PC-9 (cell line): ENCODE measurements around the gene KIF16B. TPM values are rescaled to one million over a fixed set of nuclear protein-coding genes. Genes with fewer than 3 reads are reported as not detected.

Source experiments
- BruUV-seq: library from RNA; stranded (reverse); fragments of 400-500 nt; replicated peaks from 2 replicates; lab custom pipeline; 2021; lab: Mats Ljungman, UMichigan
- CTCF ChIA-PET: fragments of 300-600 bp; sonication (Branson Sonifier 250); formaldehyde crosslinking; loops from one replicate; lab custom pipeline; 2022; ENCODE audit warnings: antibody characterized with exemption; lab: Charles Lee
- POLR2A ChIA-PET: fragments of 300-600 bp; sonication (Branson Sonifier 250); formaldehyde crosslinking; loops from one replicate; lab custom pipeline; 2022; ENCODE audit warnings: antibody characterized with exemption; ENCODE audit not compliant: unreplicated experiment; lab: Charles Lee
- DNase-seq, 2 experiments: peaks; one replicate each; pipeline versions ENCODE4 v3.0.0 to v3.0.0-alpha.2; 2015 to 2022; ENCODE audit warnings: mixed read lengths in 1 of 2
- H2AFZ ChIP-seq: fragments of 200-600 bp; sonication (generic); 2 replicates; pipeline ENCODE4 v1.8.1; 2017; ENCODE audit warnings: antibody characterized with exemption
- H3F3A ChIP-seq: fragments of 200-600 bp; sonication (generic); 2 replicates; pipeline ENCODE4 v1.8.1; 2017; ENCODE audit warnings: antibody characterized with exemption, mild to moderate bottlenecking, low read depth; ENCODE audit not compliant: insufficient read depth
- H3K27ac ChIP-seq: fragments of 200-600 bp; sonication (generic); 2 replicates; pipeline ENCODE4 v1.6.1; 2016; ENCODE audit warnings: mixed run types
- H3K27me3 ChIP-seq: fragments of 200-600 bp; sonication (generic); 2 replicates; pipeline ENCODE4 v1.6.1; 2016; ENCODE audit warnings: low read depth, mixed run types; ENCODE audit not compliant: insufficient read depth
- H3K36me3 ChIP-seq: fragments of 200-600 bp; sonication (generic); 2 replicates; pipeline ENCODE4 v1.6.1; 2016; ENCODE audit warnings: low read depth, mixed run types
- H3K4me1 ChIP-seq: fragments of 200-600 bp; sonication (generic); replicated peaks from 2 replicates; pipeline ENCODE4 v1.6.1; 2016; ENCODE audit warnings: mixed run types; ENCODE audit not compliant: insufficient read depth
- H3K4me2 ChIP-seq: fragments of 200-600 bp; sonication (generic); 2 replicates; pipeline ENCODE4 v1.6.1; 2017; ENCODE audit warnings: mixed run types
- H3K4me3 ChIP-seq: fragments of 200-600 bp; sonication (generic); 2 replicates; pipeline ENCODE4 v1.6.1; 2016; ENCODE audit warnings: mixed run types
- H3K79me2 ChIP-seq: fragments of 200-600 bp; sonication (generic); 2 replicates; pipeline ENCODE4 v1.6.1; 2017; ENCODE audit warnings: low read depth, mixed run types
- H3K9me2 ChIP-seq: fragments of 200-600 bp; sonication (generic); 2 replicates; pipeline ENCODE4 v1.8.1; 2017; ENCODE audit warnings: mild to moderate bottlenecking; ENCODE audit not compliant: insufficient read depth
- H3K9me3 ChIP-seq: fragments of 200-600 bp; sonication (generic); 2 replicates; pipeline ENCODE4 v1.8.1; 2016; ENCODE audit warnings: low read depth; ENCODE audit not compliant: insufficient read depth
- H4K20me1 ChIP-seq: fragments of 200-600 bp; sonication (generic); 2 replicates; pipeline ENCODE4 v1.8.1; 2017; ENCODE audit not compliant: insufficient read depth
- EZH2 ChIP-seq: fragments of 200-600 bp; sonication (generic); IDR thresholded peaks from 2 replicates; pipeline ENCODE4 v1.8.0; 2017; ENCODE audit warnings: antibody characterized with exemption, low read depth
- intact Hi-C: fragments of 100-400 bp; cut with micrococcal nuclease; formaldehyde crosslinking; loops from one replicate; pipeline ENCODE4 v1.10.0; 2022; ENCODE audit not compliant: unreplicated experiment
- total RNA-seq: library from RNA; stranded (reverse); gene quantifications from 2 replicates; pipeline ENCODE4 v1.2.3, GENCODE V29; 2021
- TF ChIP-seq, protein P1 (sequence below): fragments of 200-600 bp; sonication (generic); conservative IDR thresholded peaks from 2 replicates; pipeline ENCODE4 v1.6.1; 2017; ENCODE audit warnings: mixed run types, antibody characterized with exemption, mild to moderate bottlenecking, moderate library complexity

KIF16B gene
- total RNA-seq, 1 experiment from 2014 or later = 17.6 TPM

DNA sequence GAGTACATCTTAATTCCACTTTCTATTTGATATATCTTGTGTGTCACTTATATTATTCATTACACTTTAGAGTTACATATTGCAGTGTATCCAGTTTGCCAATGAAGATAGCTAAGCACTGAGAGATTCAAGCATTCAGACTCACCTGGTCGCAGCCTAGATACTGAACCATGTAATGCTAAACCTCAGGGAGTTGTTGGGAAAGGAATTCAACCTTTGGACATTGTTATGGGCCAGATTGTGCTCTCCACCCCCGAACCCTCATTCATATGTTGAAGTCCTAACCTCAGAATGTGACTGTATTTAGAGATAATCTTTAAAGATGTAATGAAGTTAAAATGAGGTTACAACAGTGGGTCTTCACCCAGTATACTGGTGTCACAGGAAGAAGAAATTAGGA lies 13.8 kb upstream of the KIF16B start:
- no peaks in the 10 kb centered on the region for H3K79me2 ChIP-seq
- no TSS peak for BruUV-seq
- no peak overlapping the region for H3K4me2 ChIP-seq
- H3K9me2 ChIP-seq = no peaks in the 10 kb centered on the region; the same call in 1 of the 2 replicates
- no peaks in the 10 kb centered on the region for H3K36me3 ChIP-seq
- H4K20me1 ChIP-seq = no peaks in the 10 kb centered on the region
- no peak overlapping the region for H2AFZ ChIP-seq
- no peaks in the 10 kb centered on the region for H3K9me3 ChIP-seq
- no peaks in the 10 kb centered on the region for H3F3A ChIP-seq
- no peak overlapping the region for H3K4me3 ChIP-seq
- no peak overlapping the region for H3K27ac ChIP-seq
- H3K4me1 ChIP-seq = no peaks in the 10 kb centered on the region
- ChIA-PET CTCF (no interaction called here), POLR2A (no interaction called here)
- DNase-seq = no peak
- intact Hi-C loops = no loop called here
- no peak for TF ChIP-seq EZH2
- TF ChIP-seq, protein P1, sequence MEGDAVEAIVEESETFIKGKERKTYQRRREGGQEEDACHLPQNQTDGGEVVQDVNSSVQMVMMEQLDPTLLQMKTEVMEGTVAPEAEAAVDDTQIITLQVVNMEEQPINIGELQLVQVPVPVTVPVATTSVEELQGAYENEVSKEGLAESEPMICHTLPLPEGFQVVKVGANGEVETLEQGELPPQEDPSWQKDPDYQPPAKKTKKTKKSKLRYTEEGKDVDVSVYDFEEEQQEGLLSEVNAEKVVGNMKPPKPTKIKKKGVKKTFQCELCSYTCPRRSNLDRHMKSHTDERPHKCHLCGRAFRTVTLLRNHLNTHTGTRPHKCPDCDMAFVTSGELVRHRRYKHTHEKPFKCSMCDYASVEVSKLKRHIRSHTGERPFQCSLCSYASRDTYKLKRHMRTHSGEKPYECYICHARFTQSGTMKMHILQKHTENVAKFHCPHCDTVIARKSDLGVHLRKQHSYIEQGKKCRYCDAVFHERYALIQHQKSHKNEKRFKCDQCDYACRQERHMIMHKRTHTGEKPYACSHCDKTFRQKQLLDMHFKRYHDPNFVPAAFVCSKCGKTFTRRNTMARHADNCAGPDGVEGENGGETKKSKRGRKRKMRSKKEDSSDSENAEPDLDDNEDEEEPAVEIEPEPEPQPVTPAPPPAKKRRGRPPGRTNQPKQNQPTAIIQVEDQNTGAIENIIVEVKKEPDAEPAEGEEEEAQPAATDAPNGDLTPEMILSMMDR = no peak
- H3K27me3 ChIP-seq = no peaks in the 10 kb centered on the region; the same call in 1 of the 2 replicates

DNA sequence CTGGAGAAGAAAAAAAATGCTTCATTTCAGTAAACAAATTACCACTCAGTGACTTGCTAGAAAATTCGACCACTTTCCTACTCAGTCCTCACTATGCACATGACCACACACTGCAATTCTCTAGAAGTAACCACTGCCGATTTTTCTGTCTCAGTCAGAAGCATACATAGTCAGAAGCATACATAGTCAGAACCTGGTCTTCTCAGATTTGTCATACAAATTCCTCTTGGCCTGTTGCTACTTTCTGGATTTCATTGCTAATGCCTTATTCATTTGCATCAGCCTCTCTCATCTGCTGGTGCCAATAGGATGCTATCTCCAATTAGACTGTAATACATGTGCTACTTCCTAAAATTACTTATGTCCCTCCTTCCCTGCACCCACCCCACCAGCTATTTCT lies 10.2 kb upstream of the KIF16B start:
- H3K27me3 ChIP-seq = no peaks in the 10 kb centered on the region; the same call in 1 of the 2 replicates
- no peaks in the 10 kb centered on the region for H3K9me3 ChIP-seq
- CTCF ChIA-PET = no interaction called here
- H3K4me3 ChIP-seq = no peak overlapping the region
- H3K4me2 ChIP-seq = no peak overlapping the region
- TF ChIP-seq, protein P1 = no peak
- TF ChIP-seq EZH2 = no peak
- peaks cover 14% of the 10 kb centered on the region; the same call in 1 of the 2 replicates for H3F3A ChIP-seq
- H3K79me2 ChIP-seq = no peaks in the 10 kb centered on the region
- BruUV-seq = no TSS peak
- no peaks in the 10 kb centered on the region for H3K36me3 ChIP-seq
- no peak for DNase-seq
- peaks cover 18% of the 10 kb centered on the region for H3K4me1 ChIP-seq
- intact Hi-C loops = no loop called here
- no peak overlapping the region for H2AFZ ChIP-seq
- POLR2A ChIA-PET = no interaction called here
- no peaks in the 10 kb centered on the region for H4K20me1 ChIP-seq
- H3K27ac ChIP-seq = no peak overlapping the region
- H3K9me2 ChIP-seq = no peaks in the 10 kb centered on the region; the same call in 1 of the 2 replicates

DNA sequence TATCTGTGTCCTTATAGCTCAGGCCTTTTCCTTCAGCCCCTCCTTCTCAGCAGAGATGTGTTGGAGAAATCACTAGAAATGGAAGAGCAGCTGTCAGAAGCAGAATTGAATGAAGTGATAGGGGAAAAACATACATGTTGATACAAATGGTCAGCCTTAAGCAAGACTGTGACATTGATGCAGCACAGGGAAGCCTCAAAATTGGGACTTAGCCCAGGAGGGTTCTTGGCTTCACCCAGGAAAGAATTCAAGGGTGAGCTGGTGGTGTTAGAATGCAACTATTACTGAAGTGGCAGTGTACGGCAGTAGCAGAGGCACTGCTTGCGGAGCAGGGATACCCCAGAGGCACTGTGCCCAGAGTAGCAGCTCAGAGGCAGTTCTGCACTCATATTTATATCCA lies 8.0 kb upstream of the KIF16B start:
- H3K27ac ChIP-seq = no peak overlapping the region
- no peak overlapping the region for H3K4me2 ChIP-seq
- H3K4me1 ChIP-seq = peaks cover 18% of the 10 kb centered on the region
- no peaks in the 10 kb centered on the region for H4K20me1 ChIP-seq
- H3K9me3 ChIP-seq = no peaks in the 10 kb centered on the region
- intact Hi-C loops = no loop called here
- no peak overlapping the region for H3K4me3 ChIP-seq
- no peaks in the 10 kb centered on the region for H3K27me3 ChIP-seq
- no peaks in the 10 kb centered on the region; the same call in 1 of the 2 replicates for H3K9me2 ChIP-seq
- ChIA-PET POLR2A (no interaction called here), CTCF (no interaction called here)
- no TSS peak for BruUV-seq
- no peak overlapping the region for H2AFZ ChIP-seq
- TF ChIP-seq, protein P1 = no peak
- no peak for TF ChIP-seq EZH2
- H3K79me2 ChIP-seq = no peaks in the 10 kb centered on the region
- no peaks in the 10 kb centered on the region for H3K36me3 ChIP-seq
- DNase-seq = no peak
- peaks cover 14% of the 10 kb centered on the region; the same call in 1 of the 2 replicates for H3F3A ChIP-seq
